IMR-90 (cell line): ENCODE data around the gene STK33. TPM values are rescaled to one million over a fixed set of nuclear protein-coding genes. Genes with fewer than 3 reads are reported as not detected.

Experiments used
- ATAC-seq: fragments of 200-7000 bp; cut with Tn5 transposase; 2 replicates; pipeline ENCODE4 v1.9.1; 2020; ENCODE audit warnings: low read depth, mild to moderate bottlenecking, moderate library complexity
- BruUV-seq: library from RNA; stranded (reverse); fragments of 400-500 nt; replicated peaks from 2 replicates; lab custom pipeline; 2021; lab: Mats Ljungman, UMichigan
- CTCF ChIA-PET: fragments of 300-600 bp; formaldehyde crosslinking; extraction: SDS; loops from one replicate; lab custom pipeline; 2021; ENCODE audit warnings: antibody characterized with exemption; lab: Yijun Ruan, JAX
- POLR2A ChIA-PET: fragments of 300-600 bp; sonication (Branson Sonifier 250); formaldehyde crosslinking; loops from one replicate; lab custom pipeline; 2022; ENCODE audit warnings: antibody characterized with exemption; ENCODE audit not compliant: unreplicated experiment; lab: Charles Lee
- DNase-seq: peaks from one replicate; pipeline ENCODE4 v3.0.0; 2013
- H2AFZ ChIP-seq: replicated peaks from 2 replicates; pipeline ENCODE3; 2013; ENCODE audit warnings: low read length, mild to moderate bottlenecking; ENCODE audit not compliant: poor library complexity
- H2AK5ac ChIP-seq: 2 replicates; pipeline ENCODE4 v1.6.1; 2013; ENCODE audit warnings: low read depth, low read length, inconsistent platforms
- H2AK9ac ChIP-seq: replicated peaks from 2 replicates; pipeline ENCODE3; 2013; ENCODE audit warnings: mild to moderate bottlenecking, low read depth, low read length, moderate library complexity; ENCODE audit not compliant: poor library complexity
- H2BK120ac ChIP-seq: 2 replicates; pipeline ENCODE4 v1.6.1; 2013; ENCODE audit warnings: low read depth, low read length, inconsistent platforms
- H2BK15ac ChIP-seq: 3 replicates; pipeline ENCODE4 v1.6.1; 2013; ENCODE audit warnings: low read depth, low read length, inconsistent platforms
- H2BK20ac ChIP-seq: 2 replicates; pipeline ENCODE4 v1.6.1; 2013; ENCODE audit warnings: low read depth, mild to moderate bottlenecking, inconsistent platforms, low read length, moderate library complexity
- H2BK5ac ChIP-seq: 2 replicates; pipeline ENCODE4 v1.6.1; 2013; ENCODE audit warnings: mild to moderate bottlenecking, low read depth, low read length, inconsistent platforms; ENCODE audit not compliant: poor library complexity, severe bottlenecking
- H3K14ac ChIP-seq: replicated peaks from 2 replicates; pipeline ENCODE4 v1.6.1; 2013; ENCODE audit warnings: low read depth, low read length, inconsistent platforms
- H3K18ac ChIP-seq: 2 replicates; pipeline ENCODE4 v1.6.1; 2013; ENCODE audit warnings: low read depth, low read length, control low read depth
- H3K23ac ChIP-seq: 2 replicates; pipeline ENCODE4 v1.6.1; 2013; ENCODE audit warnings: low read depth, low read length, inconsistent platforms
- H3K27ac ChIP-seq: 2 replicates; pipeline ENCODE4 v1.5.1; 2013; ENCODE audit warnings: mild to moderate bottlenecking, control low read depth, low read length; ENCODE audit not compliant: insufficient read depth
- H3K27me3 ChIP-seq: 2 replicates; pipeline ENCODE4 v1.6.1; 2013; ENCODE audit warnings: low read length; ENCODE audit not compliant: control insufficient read depth, insufficient read depth
- H3K36me3 ChIP-seq: 2 replicates; pipeline ENCODE4 v1.6.1; 2013; ENCODE audit warnings: low read length, mixed read lengths; ENCODE audit not compliant: control insufficient read depth, insufficient read depth
- H3K4ac ChIP-seq: 2 replicates; pipeline ENCODE4 v1.6.1; 2013; ENCODE audit warnings: low read depth, low read length, inconsistent platforms
- H3K4me1 ChIP-seq: 2 replicates; pipeline ENCODE4 v1.6.1; 2013; ENCODE audit warnings: low read length, mixed read lengths; ENCODE audit not compliant: control insufficient read depth, insufficient read depth
- H3K4me2 ChIP-seq: 2 replicates; pipeline ENCODE4 v1.6.1; 2013; ENCODE audit warnings: low read depth, mild to moderate bottlenecking, control low read depth, low read length, moderate library complexity
- H3K4me3 ChIP-seq: 2 replicates; pipeline ENCODE4 v1.5.1; 2013; ENCODE audit warnings: low read depth, mild to moderate bottlenecking, control low read depth, low read length, moderate library complexity; ENCODE audit not compliant: insufficient read depth
- H3K56ac ChIP-seq: 2 replicates; pipeline ENCODE4 v1.6.1; 2013; ENCODE audit warnings: low read length, inconsistent platforms; ENCODE audit not compliant: insufficient read depth; ENCODE audit errors: extremely low read depth
- H3K79me1 ChIP-seq, 2 experiments: 2 replicates each; pipeline ENCODE4 v1.6.1; 2013; ENCODE audit warnings: low read length in 2 of 2, inconsistent platforms in 1 of 2, low read depth in 1 of 2
- H3K9ac ChIP-seq: 2 replicates; pipeline ENCODE4 v1.6.1; 2013; ENCODE audit warnings: low read depth, low read length, control low read depth
- H3K9me1 ChIP-seq: 2 replicates; pipeline ENCODE4 v1.6.1; 2013; ENCODE audit warnings: low read length, inconsistent platforms; ENCODE audit not compliant: insufficient read depth
- H3K9me3 ChIP-seq: 2 replicates; pipeline ENCODE4 v1.6.1; 2013; ENCODE audit warnings: low read length; ENCODE audit not compliant: control insufficient read depth, insufficient read depth
- H4K20me1 ChIP-seq: 2 replicates; pipeline ENCODE4 v1.6.1; 2013; ENCODE audit warnings: low read length, inconsistent platforms; ENCODE audit not compliant: insufficient read depth
- H4K5ac ChIP-seq: 2 replicates; pipeline ENCODE4 v1.6.1; 2013; ENCODE audit warnings: mild to moderate bottlenecking, low read depth, low read length, control low read depth
- H4K8ac ChIP-seq, 2 experiments: 2 replicates each; pipeline ENCODE4 v1.6.1; 2013; ENCODE audit warnings: low read depth in 2 of 2, low read length in 2 of 2, control low read depth in 1 of 2, inconsistent platforms in 1 of 2
- H4K91ac ChIP-seq: 2 replicates; pipeline ENCODE4 v1.6.1; 2013; ENCODE audit warnings: low read depth, low read length, inconsistent platforms; ENCODE audit not compliant: insufficient read depth
- BHLHE40 ChIP-seq: fragments of 150-350 bp; IDR thresholded peaks from 2 replicates; pipeline ENCODE4 v1.6.1; 2016; ENCODE audit warnings: mild to moderate bottlenecking, low read depth, low read length
- CEBPB ChIP-seq: IDR thresholded peaks from 2 replicates; pipeline ENCODE4 v1.6.1; 2012; ENCODE audit warnings: low read depth, low read length, improper control_type of control experiment
- CHD1 ChIP-seq: IDR thresholded peaks from 2 replicates; pipeline ENCODE4 v1.6.1; 2012; ENCODE audit warnings: low read depth, low read length, improper control_type of control experiment
- MXI1 ChIP-seq: IDR thresholded peaks from 2 replicates; pipeline ENCODE4 v1.6.1; 2012; ENCODE audit warnings: low read depth, mild to moderate bottlenecking, low read length, moderate library complexity, borderline replicate concordance
- POLR2A ChIP-seq: IDR thresholded peaks from 2 replicates; pipeline ENCODE4 v1.6.1; 2012; ENCODE audit warnings: mild to moderate bottlenecking, low read depth, low read length
- RCOR1 ChIP-seq: IDR thresholded peaks from 2 replicates; pipeline ENCODE4 v1.6.1; 2012; ENCODE audit warnings: mild to moderate bottlenecking, low read length, improper control_type of control experiment; ENCODE audit not compliant: insufficient replicate concordance
- RFX5 ChIP-seq: IDR thresholded peaks from 2 replicates; pipeline ENCODE4 v1.8.0; 2012; ENCODE audit warnings: low read depth, mild to moderate bottlenecking, low read length, moderate library complexity
- SMC3 ChIP-seq: fragments of 150-350 bp; IDR thresholded peaks from 2 replicates; pipeline ENCODE4 v1.6.1; 2016; ENCODE audit warnings: low read depth, mild to moderate bottlenecking, antibody characterized with exemption, low read length, moderate library complexity
- WGBS, 2 experiments: methylation state at CpG; one replicate each; pipeline versions ENCODE4 v1.1.5 to v1.1.7; 2013; ENCODE audit warnings: missing lambda C conversion rate in 2 of 2; ENCODE audit not compliant: insufficient read length in 1 of 2; ENCODE audit errors: extremely low coverage in 2 of 2; 5-methylcytosine and 5-hydroxymethylcytosine counted together
- dilution Hi-C: fragments of 300-500 bp; cut with HindIII; formaldehyde crosslinking; loops from one replicate; pipeline ENCODE4 v1.14.3; 2018; ENCODE audit warnings: low sequenced_read_pairs; ENCODE audit not compliant: unreplicated experiment
- in situ Hi-C: fragments of 300-500 bp; cut with MboI; formaldehyde crosslinking; loops from 3 replicates; pipeline ENCODE4 v1.14.3; 2019; ENCODE audit warnings: low sequenced_read_pairs, inconsistent platforms, mixed read lengths
- intact Hi-C: fragments of 100-400 bp; cut with micrococcal nuclease; formaldehyde crosslinking; loops from 2 replicates; pipeline ENCODE4 v1.10.0; 2022
- polyA plus RNA-seq, 3 experiments: library from polyadenylated mRNA; depleted of rRNA; stranded (reverse); fragments of >200 nt; gene quantifications; 2 replicates each; pipeline ENCODE4 v1.2.3, GENCODE V29; 2012; ENCODE audit warnings: low replicate concordance in 1 of 3
- total RNA-seq: library from RNA; depleted of rRNA; stranded (reverse); fragments of >200 nt; gene quantifications from 2 replicates; pipeline ENCODE4 v1.2.3, GENCODE V29; 2012
- TF ChIP-seq, protein P1 (sequence below): fragments of 150-350 bp; IDR thresholded peaks from 2 replicates; pipeline ENCODE4 v1.6.1; 2016; ENCODE audit warnings: low read depth, mild to moderate bottlenecking, low read length, moderate library complexity, borderline replicate concordance
- TF ChIP-seq, protein P2 (sequence below): conservative IDR thresholded peaks from 2 replicates; pipeline ENCODE4 v1.5.1; 2012; ENCODE audit warnings: mild to moderate bottlenecking, low read depth, low read length, improper control_type of control experiment

STK33 gene
- total and polyA plus RNA-seq, 2 of the 4 experiments (the other 2 are of a cell fraction): 2.3 to 2.6 TPM

GRCh38 chr11:8531312-8531711 is 62.7 kb downstream of the STK33 start:
- Histone ChIP-seq H2BK5ac (no peak overlapping the region), H3K36me3 (no peaks in the 10 kb centered on the region), H3K4ac (no peak overlapping the region), H3K18ac (no peak overlapping the region), H2BK15ac (no peak overlapping the region), H3K27me3 (no peaks in the 10 kb centered on the region), H4K8ac (no peak overlapping the region), H3K56ac (no peak overlapping the region), H3K27ac (no peak overlapping the region), H3K9me1 (no peaks in the 10 kb centered on the region), H2AK9ac (no peak overlapping the region), H2BK120ac (no peak overlapping the region), H2AFZ (no peak overlapping the region), H4K20me1 (no peaks in the 10 kb centered on the region), H4K91ac (no peak overlapping the region), H4K5ac (no peak overlapping the region), H3K79me1 (no peaks in the 10 kb centered on the region), H3K14ac (no peak overlapping the region), H2AK5ac (no peak overlapping the region), H3K4me1 (no peaks in the 10 kb centered on the region), H3K23ac (no peak overlapping the region), H3K4me2 (no peak overlapping the region), H2BK20ac (no peak overlapping the region), H3K9me3 (no peaks in the 10 kb centered on the region), H3K9ac (no peak overlapping the region), H3K4me3 (no peak overlapping the region)
- intact Hi-C loops (no loop called here), in situ Hi-C loops (no loop called here), dilution Hi-C loops (no loop called here)
- WGBS, 2 experiments: no CpG with 5 or more reads among the region's 4 CpGs
- TF ChIP-seq, protein P1, sequence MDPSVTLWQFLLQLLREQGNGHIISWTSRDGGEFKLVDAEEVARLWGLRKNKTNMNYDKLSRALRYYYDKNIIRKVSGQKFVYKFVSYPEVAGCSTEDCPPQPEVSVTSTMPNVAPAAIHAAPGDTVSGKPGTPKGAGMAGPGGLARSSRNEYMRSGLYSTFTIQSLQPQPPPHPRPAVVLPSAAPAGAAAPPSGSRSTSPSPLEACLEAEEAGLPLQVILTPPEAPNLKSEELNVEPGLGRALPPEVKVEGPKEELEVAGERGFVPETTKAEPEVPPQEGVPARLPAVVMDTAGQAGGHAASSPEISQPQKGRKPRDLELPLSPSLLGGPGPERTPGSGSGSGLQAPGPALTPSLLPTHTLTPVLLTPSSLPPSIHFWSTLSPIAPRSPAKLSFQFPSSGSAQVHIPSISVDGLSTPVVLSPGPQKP: no peak
- TF ChIP-seq SMC3: no peak
- TF ChIP-seq RCOR1: no peak
- TF ChIP-seq, protein P2, sequence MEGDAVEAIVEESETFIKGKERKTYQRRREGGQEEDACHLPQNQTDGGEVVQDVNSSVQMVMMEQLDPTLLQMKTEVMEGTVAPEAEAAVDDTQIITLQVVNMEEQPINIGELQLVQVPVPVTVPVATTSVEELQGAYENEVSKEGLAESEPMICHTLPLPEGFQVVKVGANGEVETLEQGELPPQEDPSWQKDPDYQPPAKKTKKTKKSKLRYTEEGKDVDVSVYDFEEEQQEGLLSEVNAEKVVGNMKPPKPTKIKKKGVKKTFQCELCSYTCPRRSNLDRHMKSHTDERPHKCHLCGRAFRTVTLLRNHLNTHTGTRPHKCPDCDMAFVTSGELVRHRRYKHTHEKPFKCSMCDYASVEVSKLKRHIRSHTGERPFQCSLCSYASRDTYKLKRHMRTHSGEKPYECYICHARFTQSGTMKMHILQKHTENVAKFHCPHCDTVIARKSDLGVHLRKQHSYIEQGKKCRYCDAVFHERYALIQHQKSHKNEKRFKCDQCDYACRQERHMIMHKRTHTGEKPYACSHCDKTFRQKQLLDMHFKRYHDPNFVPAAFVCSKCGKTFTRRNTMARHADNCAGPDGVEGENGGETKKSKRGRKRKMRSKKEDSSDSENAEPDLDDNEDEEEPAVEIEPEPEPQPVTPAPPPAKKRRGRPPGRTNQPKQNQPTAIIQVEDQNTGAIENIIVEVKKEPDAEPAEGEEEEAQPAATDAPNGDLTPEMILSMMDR: no peak
- TF ChIP-seq RFX5: no peak
- TF ChIP-seq MXI1: no peak
- TF ChIP-seq POLR2A: no peak
- no peak for TF ChIP-seq CHD1
- TF ChIP-seq CEBPB: no peak
- TF ChIP-seq BHLHE40: no peak
- POLR2A ChIA-PET: no interaction called here
- no peak for DNase-seq
- no TSS peak for BruUV-seq
- peak; percentile 32; the same call in 1 of the 2 replicates for ATAC-seq
- CTCF ChIA-PET: no interaction called here
